Pancreas (tissue), 10 donors: Measurements from ENCODE around the gene RAPGEF5. TPM values are rescaled to one million over a fixed set of nuclear protein-coding genes. Genes with fewer than 3 reads are reported as not detected.

Source experiments
- ATAC-seq, 4 donors: fragments of 200-7000 bp; cut with Tn5 transposase; one replicate each; pipeline versions ENCODE4 v1.8.0 to v1.9.1; 2020; ENCODE audit warnings: mild to moderate bottlenecking in 4 of 4, moderate library complexity in 4 of 4
- DNase-seq, 6 donors: peaks; one replicate each; pipeline ENCODE4 v3.0.0-alpha.2; 2020
- FAIRE-seq: peaks from 2 replicates; lab custom pipeline; 2012; peaks lifted over from hg19 to GRCh38; lab: Jason Lieb, UNC
- H3K27ac ChIP-seq, 4 donors: fragments of 200-600 bp; sonication (generic); 1 replicate in 3 of 4; 2 replicates in 1 of 4; pipeline versions ENCODE4 v1.5.0 to v1.8.0; 2020
- H3K27me3 ChIP-seq, 4 donors: fragments of 200-600 bp; one replicate each; pipeline ENCODE4 v1.8.0; 2021
- H3K36me3 ChIP-seq, 3 donors: fragments of 200-600 bp; sonication (generic) in 1 of 3; one replicate each; pipeline versions ENCODE4 v1.5.0 to v1.8.0; 2020 to 2021
- H3K4me1 ChIP-seq, 3 donors: fragments of 200-600 bp; one replicate each; pipeline ENCODE4 v1.8.0; 2021
- H3K4me3 ChIP-seq, 4 donors: fragments of 200-600 bp; sonication (generic) in 2 of 4; one replicate each; pipeline versions ENCODE4 v1.5.0 to v1.8.0; 2020 to 2021
- H3K9me3 ChIP-seq, 4 donors: fragments of 200-600 bp; one replicate each; pipeline ENCODE4 v1.8.0; 2021
- CTCF ChIP-seq, 4 donors: fragments of 200-600 bp; sonication (generic) in 3 of 4; IDR thresholded peaks; one replicate each; pipeline versions ENCODE4 v1.5.0 to v1.8.0; 2021; ENCODE audit warnings: antibody characterized with exemption in 4 of 4
- WGBS, 2 donors: extraction: QIAGEN DNeasy Blood & Tissue Kit; methylation state at CpG; one replicate each; pipeline ENCODE4 v1.1.7; 2013; 5-methylcytosine and 5-hydroxymethylcytosine counted together
- intact Hi-C, 3 donors: fragments of 100-400 bp; cut with DNase I; formaldehyde crosslinking; loops; one replicate each; pipeline versions ENCODE4 v1.11.1 to v1.14.2; 2022
- polyA plus RNA-seq, 2 donors: library from polyadenylated mRNA; stranded (reverse); fragments of 200-250 nt; gene quantifications; one replicate each; pipeline ENCODE4 v1.2.3, GENCODE V29; 2013
- total RNA-seq, 6 donors: library from RNA; stranded (reverse); fragmentation: NEBNext Ultra II Directional in 4 of 6; extraction: Animal tissue kit (Norgen Biotek cat#: 25700) in 4 of 6; gene quantifications; one replicate each; pipeline versions ENCODE4 v1.2.1 to v1.2.4, GENCODE V29; 2021 to 2023
- donor health status: healthy with polysubstance abuse.
- donor health status: DM: no; HTN: no; CAD: no; lungs with moderate emphysema.
- donor health status: DM: no; HTN: no; CAD: no.
- donor health status: control.
- donor health status: control.
- donor health status: Bipolar disorder and iron deficiency.
- donor health status: DM: yes; HTN: yes; CAD: no.
- donor health status: DM: no; HTN: no; CAD: no.
- donor health status: DM: no; HTN: no; CAD: no.
- donor health status: DM: yes; HTN: yes; CAD: no.

The RAPGEF5 gene
- total and polyA plus RNA-seq, 8 donors, result 7.5 to 38.9 (median 29.1) TPM

GRCh38 chr7:22116451-22117030 is 240.4 kb downstream of the RAPGEF5 start:
- FAIRE-seq, result no peak
- TF ChIP-seq CTCF (IDR thresholded peaks at IDR 0.05), result no peak
- 90 to 97% methylated on average over 7 of the region's 7 CpGs for WGBS, 2 donors
- Histone ChIP-seq H3K27me3 (no peaks in the 10 kb centered on the region), H3K36me3 (peaks cover 0 to 15% (median 0%) of the 10 kb centered on the region in 3 donors), H3K27ac (no peak overlapping the region), H3K4me3 (no peak overlapping the region), H3K9me3 (no peaks in the 10 kb centered on the region), H3K4me1 (no peaks in the 10 kb centered on the region)
- ATAC-seq, result no peak
- intact Hi-C loops, result no loop called here
- no peak for DNase-seq

GRCh38 chr7:22115689-22116088 is 241.3 kb downstream of the RAPGEF5 start:
- WGBS, 2 donors, result 94 to 96% methylated on average over 5 of the region's 5 CpGs
- DNase-seq (no peak), FAIRE-seq (no peak), ATAC-seq (no peak)
- intact Hi-C loops, result no loop called here
- TF ChIP-seq CTCF (IDR thresholded peaks at IDR 0.05), result no peak
- Histone ChIP-seq H3K4me1 (no peaks in the 10 kb centered on the region), H3K4me3 (no peak overlapping the region), H3K27me3 (no peaks in the 10 kb centered on the region), H3K36me3 (peaks cover 0 to 9% (median 0%) of the 10 kb centered on the region in 3 donors), H3K9me3 (no peaks in the 10 kb centered on the region), H3K27ac (no peak overlapping the region)

- ATAC-seq, result no peak
- no peaks in the 10 kb centered on the region for H3K4me1 ChIP-seq
- TF ChIP-seq CTCF (IDR thresholded peaks at IDR 0.05), result no peak
- H3K9me3 ChIP-seq, result no peaks in the 10 kb centered on the region
- no peak overlapping the region for H3K4me3 ChIP-seq
- FAIRE-seq, result no peak
- peaks cover 0 to 9% (median 0%) of the 10 kb centered on the region in 3 donors for H3K36me3 ChIP-seq
- H3K27ac ChIP-seq, result no peak overlapping the region
- no peaks in the 10 kb centered on the region for H3K27me3 ChIP-seq
- intact Hi-C loops, result loop anchor here in 2 of 3 donors (5.0 kb wide), 1 partner anchor 373 kb away; no protein-coding TSS in a partner anchor
- 71 to 75% methylated on average over 7 of the region's 7 CpGs for WGBS, 2 donors
- DNase-seq, result no peak
These were observed 242.4 kb downstream of the RAPGEF5 start for GRCh38 chr7:22114440-22114981.

GRCh38 chr7:22113041-22113440 is 243.9 kb downstream of the RAPGEF5 start:
- ATAC-seq (no peak), FAIRE-seq (no peak), DNase-seq (no peak)
- Histone ChIP-seq H3K27me3 (no peaks in the 10 kb centered on the region), H3K4me1 (no peaks in the 10 kb centered on the region), H3K36me3 (peaks cover 0 to 9% (median 0%) of the 10 kb centered on the region in 3 donors), H3K4me3 (no peak overlapping the region), H3K27ac (no peak overlapping the region), H3K9me3 (no peaks in the 10 kb centered on the region)
- intact Hi-C loops, result loop anchor here in 2 of 3 donors (5.0 kb wide), 1 partner anchor 374 kb away; no protein-coding TSS in a partner anchor
- no peak for TF ChIP-seq CTCF (IDR thresholded peaks at IDR 0.05)
- WGBS, 2 donors, result 79 to 95% methylated on average over 3 of the region's 3 CpGs

- Histone ChIP-seq H3K36me3 (no peaks in the 10 kb centered on the region), H3K4me1 (no peaks in the 10 kb centered on the region), H3K4me3 (no peak overlapping the region), H3K27me3 (no peaks in the 10 kb centered on the region), H3K9me3 (no peaks in the 10 kb centered on the region), H3K27ac (no peak overlapping the region)
- TF ChIP-seq CTCF (IDR thresholded peaks at IDR 0.05), result no peak
- DNase-seq, result no peak
- ATAC-seq, result no peak
- 88 to 93% methylated on average over 4 of the region's 4 CpGs for WGBS, 2 donors
- FAIRE-seq, result no peak
- intact Hi-C loops, result loop anchor here in 2 of 3 donors (5.0 kb wide), 1 partner anchor 376 kb away; no protein-coding TSS in a partner anchor
These were observed 245.3 kb downstream of the RAPGEF5 start for GRCh38 chr7:22111661-22112060.
